Activated effector memory CD4-positive, alpha-beta T cell treated with anti-CD3 and anti-CD28 coated beads, Interleukin-2, amount 50 U/mL, for 16 hours (primary cell): ENCODE measurements around the gene ELMO2.

Experiments used
- DNase-seq: peaks from one replicate; pipeline ENCODE4 v3.0.0-alpha.2; 2020

Gene ELMO2

GRCh38 chr20:46330831-46331371 lies 75.5 kb downstream of the ELMO2 start:
- DNase-seq = no peak

GRCh38 chr20:46330072-46330763 lies 76.2 kb downstream of the ELMO2 start:
- no peak for DNase-seq

GRCh38 chr20:46328200-46328882 lies 78.1 kb downstream of the ELMO2 start:
- no peak for DNase-seq

GRCh38 chr20:46327557-46327956 lies 78.9 kb downstream of the ELMO2 start:
- no peak for DNase-seq

- no peak for DNase-seq
These were observed 80.6 kb downstream of the ELMO2 start for GRCh38 chr20:46325789-46326188.

- DNase-seq = no peak
These were observed 81.3 kb downstream of the ELMO2 start for GRCh38 chr20:46324960-46325703.

- no peak for DNase-seq
These were observed 82.0 kb downstream of the ELMO2 start for GRCh38 chr20:46324379-46324778.

- no peak for DNase-seq
These were observed 82.9 kb downstream of the ELMO2 start for GRCh38 chr20:46323557-46323956.

- DNase-seq = no peak
These were observed 83.8 kb downstream of the ELMO2 start for GRCh38 chr20:46322641-46323040.

- no peak for DNase-seq
These were observed 88.7 kb downstream of the ELMO2 start for GRCh38 chr20:46317685-46318177.

- DNase-seq = no peak
These were observed 89.3 kb downstream of the ELMO2 start for GRCh38 chr20:46316984-46317684.
